GM12878 (cell line): ENCODE results near the gene YAF2. TPM values are rescaled to one million over a fixed set of nuclear protein-coding genes. Genes with fewer than 3 reads are reported as not detected.

Experiments
- ATAC-seq: fragments of 200-7000 bp; cut with Tn5 transposase; 3 replicates; pipeline ENCODE4 v1.9.1; 2020; ENCODE audit warnings: mild to moderate bottlenecking, moderate library complexity
- BruUV-seq: library from RNA; stranded (reverse); fragments of 400-500 nt; replicated peaks from 2 replicates; lab custom pipeline; 2021; lab: Mats Ljungman, UMichigan
- CTCF ChIA-PET: fragments of 300-600 bp; sonication (Branson Sonifier 250); formaldehyde crosslinking; extraction: SDS; loops from one replicate; lab custom pipeline; 2021; ENCODE audit warnings: inconsistent platforms; lab: Yijun Ruan, JAX
- POLR2A ChIA-PET: fragments of 350-600 bp; formaldehyde crosslinking; extraction: SDS; loops from one replicate; lab custom pipeline; 2021; ENCODE audit warnings: inconsistent platforms; lab: Charles Lee
- RAD21 ChIA-PET: fragments of 300-600 bp; sonication (Branson Sonifier 250); formaldehyde crosslinking; loops from one replicate; lab custom pipeline; 2023; ENCODE audit warnings: antibody characterized with exemption; ENCODE audit not compliant: unreplicated experiment; lab: Charles Lee
- SMC1A ChIA-PET: fragments of 300-600 bp; sonication (Branson Sonifier 250); formaldehyde crosslinking; loops from one replicate; lab custom pipeline; 2023; ENCODE audit not compliant: unreplicated experiment, uncharacterized antibody; lab: Charles Lee
- DNase-seq: peaks from one replicate; pipeline ENCODE4 v3.0.0-alpha.2; 2011; ENCODE audit warnings: low read depth, low spot score
- FAIRE-seq: peaks from 3 replicates; lab custom pipeline; 2011; peaks lifted over from hg19 to GRCh38; lab: Jason Lieb, UNC
- H2AFZ ChIP-seq: 2 replicates; pipeline ENCODE4 v1.6.0; 2011; ENCODE audit warnings: low read depth, low read length, control low read depth; ENCODE audit not compliant: control insufficient read depth
- H3K27ac ChIP-seq: 2 replicates; pipeline ENCODE4 v1.5.1; 2011; ENCODE audit warnings: control low read depth; ENCODE audit not compliant: control insufficient read depth, insufficient read depth
- H3K27me3 ChIP-seq, 2 experiments: replicated peaks in 1 of 2; 2 replicates each; pipeline versions ENCODE4 v1.6.0 to v1.6.1; 2011; ENCODE audit warnings: low read length in 1 of 2; ENCODE audit not compliant: control insufficient read depth in 2 of 2, insufficient read depth in 2 of 2
- H3K36me3 ChIP-seq, 2 experiments: 2 replicates each; pipeline ENCODE4 v1.5.1; 2011; ENCODE audit warnings: low read length in 1 of 2; ENCODE audit not compliant: control insufficient read depth in 2 of 2, insufficient read depth in 2 of 2
- H3K4me1 ChIP-seq: 2 replicates; pipeline ENCODE4 v1.6.1; 2011; ENCODE audit warnings: mild to moderate bottlenecking, low read length, moderate library complexity, mixed read lengths; ENCODE audit not compliant: control insufficient read depth, insufficient read depth
- H3K4me2 ChIP-seq: 2 replicates; pipeline ENCODE4 v1.6.0; 2011; ENCODE audit warnings: control low read depth; ENCODE audit not compliant: control insufficient read depth, insufficient read depth
- H3K4me3 ChIP-seq: fragments of 200-600 bp; sonication (generic); 2 replicates; pipeline ENCODE4 v1.5.1; 2016
- H3K79me2 ChIP-seq: 2 replicates; pipeline ENCODE4 v1.6.0; 2011; ENCODE audit warnings: low read length; ENCODE audit not compliant: control insufficient read depth, insufficient read depth
- H3K9ac ChIP-seq: 2 replicates; pipeline ENCODE4 v1.8.0; 2011; ENCODE audit warnings: low read length, control low read depth, mixed read lengths; ENCODE audit not compliant: control insufficient read depth, insufficient read depth
- H3K9me3 ChIP-seq: replicated peaks from 3 replicates; pipeline ENCODE4 v1.5.1; 2011; ENCODE audit warnings: mild to moderate bottlenecking, low read length; ENCODE audit not compliant: control insufficient read depth, insufficient read depth
- H4K20me1 ChIP-seq: 2 replicates; pipeline ENCODE4 v1.6.0; 2011; ENCODE audit not compliant: control insufficient read depth, insufficient read depth
- BCL11A ChIP-seq: IDR thresholded peaks from 2 replicates; pipeline ENCODE4 v1.6.1; 2011; ENCODE audit warnings: low read depth, low read length
- CREM ChIP-seq: IDR thresholded peaks from 2 replicates; pipeline ENCODE4 v1.6.1; 2014; ENCODE audit warnings: antibody characterized with exemption, low read depth
- EGR1 ChIP-seq, 2 experiments: IDR thresholded peaks; 1 replicate in 1 of 2; 2 replicates in 1 of 2; pipeline ENCODE4 v1.6.1; 2011 to 2012; ENCODE audit warnings: low read depth in 2 of 2, low read length in 2 of 2, borderline replicate concordance in 1 of 2, mild to moderate bottlenecking in 1 of 2, moderate library complexity in 1 of 2
- MEF2A ChIP-seq: IDR thresholded peaks from 2 replicates; pipeline ENCODE4 v1.6.1; 2011; ENCODE audit warnings: low read depth, mild to moderate bottlenecking, low read length, moderate library complexity; ENCODE audit not compliant: insufficient read depth
- PAX8 ChIP-seq: fragments of 450-650 bp; IDR thresholded peaks from 2 replicates; pipeline ENCODE4 v1.6.1; 2017; ENCODE audit warnings: mild to moderate bottlenecking, moderate library complexity
- PML ChIP-seq: IDR thresholded peaks from 2 replicates; pipeline ENCODE4 v1.6.1; 2012; ENCODE audit warnings: low read length, inconsistent platforms
- RB1 ChIP-seq: fragments of 450-650 bp; formaldehyde crosslinking; IDR thresholded peaks from 2 replicates; pipeline ENCODE4 v1.6.1; 2017; ENCODE audit warnings: mild to moderate bottlenecking, borderline replicate concordance
- SIN3A ChIP-seq: IDR thresholded peaks from 2 replicates; pipeline ENCODE4 v1.6.1; 2012; ENCODE audit warnings: low read depth, low read length, improper control_type of control experiment
- SMAD1 ChIP-seq: fragments of 450-650 bp; IDR thresholded peaks from 2 replicates; pipeline ENCODE4 v1.6.1; 2018; ENCODE audit warnings: mild to moderate bottlenecking, low read depth; ENCODE audit not compliant: partially characterized antibody
- TCF3 ChIP-seq: IDR thresholded peaks from 2 replicates; pipeline ENCODE4 v1.6.1; 2012; ENCODE audit warnings: low read depth, mild to moderate bottlenecking, low read length, borderline replicate concordance; ENCODE audit not compliant: insufficient read depth
- ZNF207 ChIP-seq: fragments of 450-650 bp; IDR thresholded peaks from 2 replicates; pipeline ENCODE4 v1.6.1; 2014; ENCODE audit warnings: antibody characterized with exemption, mild to moderate bottlenecking, borderline replicate concordance
- WGBS: methylation state at CpG from one replicate; pipeline ENCODE4 v1.1.6; 2016; ENCODE audit warnings: low lambda C conversion rate; ENCODE audit not compliant: insufficient replicate concordance, insufficient coverage; ENCODE audit errors: missing lambda C conversion rate; 5-methylcytosine and 5-hydroxymethylcytosine counted together
- in situ Hi-C: fragments of 300-500 bp; cut with MboI; formaldehyde crosslinking; loops from 9 replicates; pipeline ENCODE4 v1.14.3; 2018; ENCODE audit warnings: mixed read lengths
- intact Hi-C: fragments of 100-400 bp; cut with micrococcal nuclease; formaldehyde crosslinking; loops from one replicate; pipeline ENCODE4 v1.14.2; 2022; ENCODE audit not compliant: unreplicated experiment
- polyA plus RNA-seq, 11 experiments: library from polyadenylated mRNA; depleted of rRNA in 4 of 11; unstranded in 6 of 11; stranded (reverse) in 5 of 11; fragments of >200 nt; fragmentation: Nextera tagmentation in 4 of 11; fragmentation: Illumina TruSeq in 1 of 11; extraction: Ambion mirVana in 4 of 11; extraction: Trizol in 1 of 11; gene quantifications; 1 replicate in 1 of 11; 2 replicates in 10 of 11; pipeline versions ENCODE4 v1.2.1 to v1.2.3, GENCODE V29; 2011 to 2016; ENCODE audit warnings: inconsistent platforms in 2 of 11, missing spikeins in 2 of 11, low read depth in 1 of 11
- total RNA-seq, 4 experiments: library from RNA; depleted of rRNA in 3 of 4; stranded (reverse); fragments of >200 nt in 3 of 4; fragmentation: Illumina TruSeq in 1 of 4; extraction: Trizol in 1 of 4; gene quantifications; 2 replicates each; pipeline versions ENCODE4 v1.2.1 to v1.2.3, GENCODE V29; 2013 to 2021
- TF ChIP-seq, protein P1 (sequence below): IDR thresholded peaks from 2 replicates; pipeline ENCODE4 v1.6.1; 2012; ENCODE audit warnings: mild to moderate bottlenecking, low read depth, low read length
- TF ChIP-seq, protein P2 (sequence below): fragments of 450-650 bp; conservative IDR thresholded peaks from 2 replicates; pipeline ENCODE4 v1.6.1; 2017; ENCODE audit warnings: mild to moderate bottlenecking, moderate library complexity
- TF ChIP-seq, protein P3 (sequence below): fragments of 450-650 bp; IDR thresholded peaks from 2 replicates; pipeline ENCODE4 v1.6.1; 2016; ENCODE audit warnings: mild to moderate bottlenecking

Gene YAF2
- total and polyA plus RNA-seq, 10 of the 15 experiments (the other 5 are each of a cell fraction or from before 2014, with no cell fraction given) = 18.8 to 36.6 (median 23.0) TPM

DNA sequence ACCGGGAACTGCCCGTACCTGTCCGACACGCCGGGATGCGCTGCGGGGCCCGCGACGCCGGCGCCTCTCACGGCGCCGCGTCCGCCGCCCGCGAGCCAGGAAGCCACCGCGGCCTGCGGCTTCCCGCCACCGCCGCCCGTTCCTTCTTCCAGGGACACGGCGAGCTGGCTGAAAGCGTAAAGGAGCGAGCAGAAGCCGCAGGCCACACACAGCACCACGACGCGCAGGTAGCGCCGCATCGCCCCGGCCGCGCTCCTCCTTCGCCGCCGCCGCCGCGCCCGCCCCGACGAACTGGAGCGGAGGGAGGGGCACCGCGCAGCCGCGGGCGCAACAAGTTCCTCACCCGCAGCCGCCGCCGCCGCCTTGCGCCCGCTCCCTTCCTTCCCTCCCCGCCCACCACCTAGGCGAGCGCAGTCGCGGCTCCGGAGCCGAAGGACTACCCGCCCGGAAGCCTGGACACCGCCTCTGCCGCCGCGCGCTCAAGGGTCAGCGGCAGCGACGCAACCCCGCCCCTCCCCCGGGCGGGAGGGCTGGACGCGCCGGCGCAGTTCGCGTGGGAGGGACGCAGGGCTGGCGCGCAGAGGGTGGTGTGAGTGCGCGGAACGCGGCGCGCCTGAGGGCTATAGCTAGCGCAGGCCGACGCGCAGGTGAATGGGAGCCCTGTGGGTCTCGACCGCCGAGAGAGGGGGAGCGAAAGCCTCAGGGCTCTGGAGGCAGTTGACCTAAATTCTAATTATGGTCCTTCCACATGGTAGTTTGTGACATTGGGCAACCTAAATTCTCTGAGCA, 93.4 kb downstream of the YAF2 start, which contains the start of gene GXYLT1:
Gene GXYLT1, minus strand, starts transcription at position 467 of the 789 bp plus-strand sequence. Its CDS starts 228 bp downstream, at position 239.
- ChIA-PET CTCF (interaction anchor here (0.8 to 1.3 kb wide), 7 partner anchors 10 to 227 kb away, joined by 3 to 6 read pairs (median 3); no protein-coding TSS in a partner anchor), RAD21 (interaction anchor here (0.7 to 1.0 kb wide), 7 partner anchors 10 to 187 kb away, joined by 3 to 6 read pairs (median 3); no protein-coding TSS in a partner anchor), POLR2A (interaction anchor here (0.7 to 1.4 kb wide), 7 partner anchors 16 to 182 kb away, joined by 3 to 8 read pairs (median 3); partner anchors contain the start of genes PPHLN1 and ZCRB1), SMC1A (interaction anchor here (0.8 to 1.5 kb wide), 13 partner anchors 8 to 228 kb away, joined by 3 to 7 read pairs (median 4); partner anchors contain the start of genes PPHLN1 and ZCRB1)
- peak; percentile 94 for ATAC-seq
- peak; percentile 59 for FAIRE-seq
- no peaks in the 10 kb centered on the region for H3K9me3 ChIP-seq
- no TSS peak for BruUV-seq
- H2AFZ ChIP-seq = peak within 1 kb of the TSS; percentile 94
- in situ Hi-C loops = no loop called here
- H3K27ac ChIP-seq = peak within 1 kb of the TSS; percentile 61
- H3K4me2 ChIP-seq = peak within 1 kb of the TSS; percentile 98
- H3K79me2 ChIP-seq = peaks cover 40% of the 10 kb centered on the region
- no peaks in the 10 kb centered on the region for H4K20me1 ChIP-seq
- DNase-seq = peak; percentile 79
- H3K4me3 ChIP-seq = peak within 1 kb of the TSS; percentile 82
- 7% methylated on average over 65 of the region's 106 CpGs for WGBS
- peak within 1 kb of the TSS; percentile 70 for H3K9ac ChIP-seq
- H3K27me3 ChIP-seq = no peaks in the 10 kb centered on the region
- intact Hi-C loops = loop anchor here (5.0 to 10.0 kb wide), 4 partner anchors 47 to 320 kb away; partner anchors contain the start of genes PPHLN1, YAF2 and ZCRB1
- no peaks in the 10 kb centered on the region for H3K36me3 ChIP-seq
- H3K4me1 ChIP-seq = peaks cover 5% of the 10 kb centered on the region; the same call in 1 of the 2 replicates
- TF ChIP-seq, protein P1, sequence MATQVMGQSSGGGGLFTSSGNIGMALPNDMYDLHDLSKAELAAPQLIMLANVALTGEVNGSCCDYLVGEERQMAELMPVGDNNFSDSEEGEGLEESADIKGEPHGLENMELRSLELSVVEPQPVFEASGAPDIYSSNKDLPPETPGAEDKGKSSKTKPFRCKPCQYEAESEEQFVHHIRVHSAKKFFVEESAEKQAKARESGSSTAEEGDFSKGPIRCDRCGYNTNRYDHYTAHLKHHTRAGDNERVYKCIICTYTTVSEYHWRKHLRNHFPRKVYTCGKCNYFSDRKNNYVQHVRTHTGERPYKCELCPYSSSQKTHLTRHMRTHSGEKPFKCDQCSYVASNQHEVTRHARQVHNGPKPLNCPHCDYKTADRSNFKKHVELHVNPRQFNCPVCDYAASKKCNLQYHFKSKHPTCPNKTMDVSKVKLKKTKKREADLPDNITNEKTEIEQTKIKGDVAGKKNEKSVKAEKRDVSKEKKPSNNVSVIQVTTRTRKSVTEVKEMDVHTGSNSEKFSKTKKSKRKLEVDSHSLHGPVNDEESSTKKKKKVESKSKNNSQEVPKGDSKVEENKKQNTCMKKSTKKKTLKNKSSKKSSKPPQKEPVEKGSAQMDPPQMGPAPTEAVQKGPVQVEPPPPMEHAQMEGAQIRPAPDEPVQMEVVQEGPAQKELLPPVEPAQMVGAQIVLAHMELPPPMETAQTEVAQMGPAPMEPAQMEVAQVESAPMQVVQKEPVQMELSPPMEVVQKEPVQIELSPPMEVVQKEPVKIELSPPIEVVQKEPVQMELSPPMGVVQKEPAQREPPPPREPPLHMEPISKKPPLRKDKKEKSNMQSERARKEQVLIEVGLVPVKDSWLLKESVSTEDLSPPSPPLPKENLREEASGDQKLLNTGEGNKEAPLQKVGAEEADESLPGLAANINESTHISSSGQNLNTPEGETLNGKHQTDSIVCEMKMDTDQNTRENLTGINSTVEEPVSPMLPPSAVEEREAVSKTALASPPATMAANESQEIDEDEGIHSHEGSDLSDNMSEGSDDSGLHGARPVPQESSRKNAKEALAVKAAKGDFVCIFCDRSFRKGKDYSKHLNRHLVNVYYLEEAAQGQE = no peak
- peak; percentile 43; the same call in 1 of the 2 replicates for TF ChIP-seq CREM
- 0 out of 2 replicates have a peak, but pooled peaks have one; percentile 82 for TF ChIP-seq ZNF207
- TF ChIP-seq SIN3A = peak; percentile 31; the same call in 1 of the 2 replicates
- TF ChIP-seq SMAD1 = no peak
- TF ChIP-seq RB1 = 0 out of 2 replicates have a peak, but pooled peaks have one; percentile 86
- TF ChIP-seq, protein P2, sequence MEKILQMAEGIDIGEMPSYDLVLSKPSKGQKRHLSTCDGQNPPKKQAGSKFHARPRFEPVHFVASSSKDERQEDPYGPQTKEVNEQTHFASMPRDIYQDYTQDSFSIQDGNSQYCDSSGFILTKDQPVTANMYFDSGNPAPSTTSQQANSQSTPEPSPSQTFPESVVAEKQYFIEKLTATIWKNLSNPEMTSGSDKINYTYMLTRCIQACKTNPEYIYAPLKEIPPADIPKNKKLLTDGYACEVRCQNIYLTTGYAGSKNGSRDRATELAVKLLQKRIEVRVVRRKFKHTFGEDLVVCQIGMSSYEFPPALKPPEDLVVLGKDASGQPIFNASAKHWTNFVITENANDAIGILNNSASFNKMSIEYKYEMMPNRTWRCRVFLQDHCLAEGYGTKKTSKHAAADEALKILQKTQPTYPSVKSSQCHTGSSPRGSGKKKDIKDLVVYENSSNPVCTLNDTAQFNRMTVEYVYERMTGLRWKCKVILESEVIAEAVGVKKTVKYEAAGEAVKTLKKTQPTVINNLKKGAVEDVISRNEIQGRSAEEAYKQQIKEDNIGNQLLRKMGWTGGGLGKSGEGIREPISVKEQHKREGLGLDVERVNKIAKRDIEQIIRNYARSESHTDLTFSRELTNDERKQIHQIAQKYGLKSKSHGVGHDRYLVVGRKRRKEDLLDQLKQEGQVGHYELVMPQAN = peak; percentile 83
- TF ChIP-seq BCL11A = 0 out of 2 replicates have a peak, but pooled peaks have one; percentile 10
- no peak for TF ChIP-seq PAX8
- peak; percentile 88 to 96 for TF ChIP-seq EGR1 (IDR thresholded peaks at IDR 0.05; ENCODE audit: borderline replicate concordance in 1 of 2, low read depth in 2 of 2, low read length in 2 of 2)
- TF ChIP-seq PML = no peak
- 0 out of 2 replicates have a peak, but pooled peaks have one; percentile 29 for TF ChIP-seq TCF3
- 0 out of 2 replicates have a peak, but pooled peaks have one; percentile 38 for TF ChIP-seq MEF2A
- TF ChIP-seq, protein P3, sequence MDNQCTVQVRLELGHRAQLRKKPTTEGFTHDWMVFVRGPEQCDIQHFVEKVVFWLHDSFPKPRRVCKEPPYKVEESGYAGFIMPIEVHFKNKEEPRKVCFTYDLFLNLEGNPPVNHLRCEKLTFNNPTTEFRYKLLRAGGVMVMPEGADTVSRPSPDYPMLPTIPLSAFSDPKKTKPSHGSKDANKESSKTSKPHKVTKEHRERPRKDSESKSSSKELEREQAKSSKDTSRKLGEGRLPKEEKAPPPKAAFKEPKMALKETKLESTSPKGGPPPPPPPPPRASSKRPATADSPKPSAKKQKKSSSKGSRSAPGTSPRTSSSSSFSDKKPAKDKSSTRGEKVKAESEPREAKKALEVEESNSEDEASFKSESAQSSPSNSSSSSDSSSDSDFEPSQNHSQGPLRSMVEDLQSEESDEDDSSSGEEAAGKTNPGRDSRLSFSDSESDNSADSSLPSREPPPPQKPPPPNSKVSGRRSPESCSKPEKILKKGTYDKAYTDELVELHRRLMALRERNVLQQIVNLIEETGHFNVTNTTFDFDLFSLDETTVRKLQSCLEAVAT = no peak
